ENCODE measurements around the gene ASCL1.

The ASCL1 gene

DNA sequence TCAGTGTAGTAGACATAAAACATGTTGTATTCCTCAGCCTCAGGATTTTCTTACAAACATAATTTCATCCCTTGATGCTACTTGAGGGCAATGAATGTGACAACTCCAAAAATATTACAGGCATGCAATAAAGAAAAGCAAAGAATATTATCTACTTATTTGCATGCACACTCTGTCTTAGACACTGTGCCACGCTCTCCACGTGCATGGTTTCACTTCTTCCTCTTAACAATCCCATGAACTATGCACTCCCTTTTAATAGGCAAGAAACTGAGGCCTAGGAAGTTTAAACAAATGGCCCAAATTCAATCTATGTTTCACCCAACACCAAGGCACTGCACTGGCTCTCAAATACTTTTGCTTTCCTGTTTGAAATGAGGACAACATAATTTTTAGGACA, 38.6 kb upstream of the ASCL1 start:
- H3K36me3 ChIP-seq (ENCODE audit: control insufficient read depth in 2 of 2, insufficient read depth in 2 of 2, low read length in 2 of 2) = no peaks in the 10 kb centered on the region
- H3K9ac ChIP-seq (ENCODE audit: low read depth in 1 of 2, low read length in 2 of 2) = no peak overlapping the region
- H3K4me1 ChIP-seq (ENCODE audit: control insufficient read depth in 2 of 2, insufficient read depth in 2 of 2, low read length in 2 of 2) = peaks cover 0 to 2% of the 10 kb centered on the region in 2 donors
- H3K9me3 ChIP-seq (ENCODE audit: control insufficient read depth in 2 of 2, low read length in 2 of 2) = no peaks in the 10 kb centered on the region
- H3K27ac ChIP-seq (ENCODE audit: low read depth in 2 of 2, low read length in 2 of 2) = no peak overlapping the region
- no peak overlapping the region for H3K4me3 ChIP-seq (ENCODE audit: low read length in 2 of 2)
- no peaks in the 10 kb centered on the region for H3K27me3 ChIP-seq (ENCODE audit: control insufficient read depth in 2 of 2, insufficient read depth in 2 of 2, low read length in 2 of 2)

DNA sequence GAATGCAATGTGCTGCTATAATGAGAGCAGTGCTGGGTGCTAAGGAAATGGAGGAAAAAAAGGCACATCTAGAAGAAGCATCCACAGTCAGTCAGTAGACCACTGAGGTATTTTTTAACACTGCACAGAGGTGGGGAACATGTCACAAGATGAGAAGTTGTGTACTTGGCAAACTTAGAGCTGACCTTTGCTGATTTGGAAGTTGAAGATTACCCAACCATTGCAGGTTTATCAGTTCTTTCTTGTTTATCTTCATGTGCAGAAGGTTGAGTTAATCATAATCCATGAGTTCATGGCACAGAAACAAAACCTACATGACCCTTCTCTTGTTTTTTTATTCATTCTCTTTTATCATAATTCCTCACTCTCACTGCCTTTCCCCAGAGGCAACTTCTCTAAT, 37.2 kb upstream of the ASCL1 start:
- Histone ChIP-seq H3K27ac (ENCODE audit: low read depth in 2 of 2, low read length in 2 of 2) (no peak overlapping the region), H3K36me3 (ENCODE audit: control insufficient read depth in 2 of 2, insufficient read depth in 2 of 2, low read length in 2 of 2) (no peaks in the 10 kb centered on the region), H3K4me1 (ENCODE audit: control insufficient read depth in 2 of 2, insufficient read depth in 2 of 2, low read length in 2 of 2) (peaks cover 0 to 2% of the 10 kb centered on the region in 2 donors), H3K27me3 (ENCODE audit: control insufficient read depth in 2 of 2, insufficient read depth in 2 of 2, low read length in 2 of 2) (no peaks in the 10 kb centered on the region), H3K4me3 (ENCODE audit: low read length in 2 of 2) (no peak overlapping the region), H3K9me3 (ENCODE audit: control insufficient read depth in 2 of 2, low read length in 2 of 2) (no peaks in the 10 kb centered on the region), H3K9ac (ENCODE audit: low read depth in 1 of 2, low read length in 2 of 2) (no peak overlapping the region)

DNA sequence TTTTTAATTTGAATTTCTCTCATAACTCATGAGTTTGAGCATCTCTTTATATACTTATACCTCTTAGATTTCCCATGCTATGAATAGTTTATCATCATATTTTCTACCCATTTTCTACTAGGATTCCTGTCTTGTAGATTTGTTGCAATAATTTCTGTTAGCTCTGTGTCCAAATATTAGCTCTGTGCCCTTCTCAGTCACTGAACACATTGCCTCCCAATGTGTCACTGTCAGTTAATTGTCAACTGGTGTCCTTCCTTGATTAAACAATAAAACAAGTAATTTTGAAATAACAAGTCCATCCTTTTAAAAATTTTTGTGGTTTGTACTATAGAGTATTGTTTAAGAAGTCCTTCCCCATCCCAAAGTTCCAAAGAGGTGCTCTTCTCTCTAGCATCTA, 36.2 kb upstream of the ASCL1 start:
- Histone ChIP-seq H3K27me3 (ENCODE audit: control insufficient read depth in 2 of 2, insufficient read depth in 2 of 2, low read length in 2 of 2) (no peaks in the 10 kb centered on the region), H3K9ac (ENCODE audit: low read depth in 1 of 2, low read length in 2 of 2) (no peak overlapping the region), H3K9me3 (ENCODE audit: control insufficient read depth in 2 of 2, low read length in 2 of 2) (no peaks in the 10 kb centered on the region), H3K36me3 (ENCODE audit: control insufficient read depth in 2 of 2, insufficient read depth in 2 of 2, low read length in 2 of 2) (no peaks in the 10 kb centered on the region), H3K27ac (ENCODE audit: low read depth in 2 of 2, low read length in 2 of 2) (no peak overlapping the region), H3K4me3 (ENCODE audit: low read length in 2 of 2) (no peak overlapping the region), H3K4me1 (ENCODE audit: control insufficient read depth in 2 of 2, insufficient read depth in 2 of 2, low read length in 2 of 2) (peaks cover 0 to 2% of the 10 kb centered on the region in 2 donors)

DNA sequence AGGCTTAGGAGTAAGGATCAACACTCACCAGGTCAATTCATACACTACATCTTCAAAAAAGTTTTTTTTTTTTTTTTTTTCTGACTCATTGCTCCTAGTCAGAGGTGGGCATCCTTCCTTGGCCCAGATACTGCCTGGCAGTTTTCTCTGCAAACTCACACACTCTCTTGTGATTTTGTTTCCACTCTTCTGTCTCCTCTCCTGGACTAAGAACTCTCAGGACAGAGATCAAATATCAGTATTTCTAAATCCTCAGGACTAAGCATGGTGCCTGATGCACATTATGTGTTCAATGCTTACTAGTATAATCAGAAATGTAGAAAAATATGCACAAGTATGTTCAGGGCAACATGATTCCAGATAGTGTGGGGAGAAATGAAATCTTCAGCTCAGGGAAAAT, 30.3 kb upstream of the ASCL1 start:
- no peak overlapping the region for H3K4me3 ChIP-seq (ENCODE audit: low read length in 2 of 2)
- no peak overlapping the region for H3K9ac ChIP-seq (ENCODE audit: low read depth in 1 of 2, low read length in 2 of 2)
- no peaks in the 10 kb centered on the region for H3K9me3 ChIP-seq (ENCODE audit: control insufficient read depth in 2 of 2, low read length in 2 of 2)
- no peaks in the 10 kb centered on the region for H3K4me1 ChIP-seq (ENCODE audit: control insufficient read depth in 2 of 2, insufficient read depth in 2 of 2, low read length in 2 of 2)
- no peaks in the 10 kb centered on the region for H3K27me3 ChIP-seq (ENCODE audit: control insufficient read depth in 2 of 2, insufficient read depth in 2 of 2, low read length in 2 of 2)
- no peaks in the 10 kb centered on the region for H3K36me3 ChIP-seq (ENCODE audit: control insufficient read depth in 2 of 2, insufficient read depth in 2 of 2, low read length in 2 of 2)
- H3K27ac ChIP-seq (ENCODE audit: low read depth in 2 of 2, low read length in 2 of 2) = no peak overlapping the region

DNA sequence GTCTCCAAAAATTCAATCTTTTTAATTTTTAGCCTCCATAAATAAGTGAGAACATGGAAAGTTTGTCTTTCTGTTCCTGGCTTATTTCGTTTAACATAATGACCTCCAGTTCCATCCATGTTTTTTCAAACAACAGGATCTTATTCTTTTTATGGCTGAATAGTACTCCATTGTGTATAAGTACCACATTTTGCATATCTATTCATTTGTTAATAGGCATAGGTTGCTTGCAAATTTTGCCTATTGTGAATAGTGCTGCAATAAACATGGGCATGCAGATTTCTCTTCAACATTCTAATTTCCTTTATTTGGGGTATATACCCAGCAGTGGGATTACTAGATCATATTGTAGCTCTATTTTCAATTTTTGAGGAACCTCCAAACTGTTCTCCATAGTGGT, 24.3 kb upstream of the ASCL1 start:
- no peaks in the 10 kb centered on the region for H3K4me1 ChIP-seq (ENCODE audit: control insufficient read depth in 2 of 2, insufficient read depth in 2 of 2, low read length in 2 of 2)
- no peak overlapping the region for H3K4me3 ChIP-seq (ENCODE audit: low read length in 2 of 2)
- no peaks in the 10 kb centered on the region for H3K36me3 ChIP-seq (ENCODE audit: control insufficient read depth in 2 of 2, insufficient read depth in 2 of 2, low read length in 2 of 2)
- H3K27me3 ChIP-seq (ENCODE audit: control insufficient read depth in 2 of 2, insufficient read depth in 2 of 2, low read length in 2 of 2) = no peaks in the 10 kb centered on the region
- H3K9me3 ChIP-seq (ENCODE audit: control insufficient read depth in 2 of 2, low read length in 2 of 2) = no peaks in the 10 kb centered on the region
- H3K27ac ChIP-seq (ENCODE audit: low read depth in 2 of 2, low read length in 2 of 2) = no peak overlapping the region
- no peak overlapping the region for H3K9ac ChIP-seq (ENCODE audit: low read depth in 1 of 2, low read length in 2 of 2)

DNA sequence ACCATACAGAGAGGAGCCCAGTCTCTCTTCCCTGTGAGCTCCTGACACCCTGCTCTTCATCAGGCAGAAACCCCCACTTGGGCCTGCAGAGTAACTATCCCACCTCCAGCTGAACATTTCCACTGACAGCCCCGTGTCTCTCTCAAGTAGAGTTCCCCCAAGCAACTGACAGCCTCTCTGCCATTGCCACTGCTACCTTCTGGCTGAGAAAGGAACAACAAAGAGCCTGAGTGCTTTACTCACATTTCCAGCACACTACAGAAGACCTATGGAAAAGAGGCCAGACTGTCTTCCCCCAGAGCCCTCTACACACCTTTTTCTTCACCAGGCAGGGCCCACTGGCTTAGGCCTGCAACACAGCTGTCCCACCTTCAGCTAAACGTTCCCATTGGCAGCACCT, 18.4 kb upstream of the ASCL1 start:
- H3K9ac ChIP-seq (ENCODE audit: low read depth in 1 of 2, low read length in 2 of 2) = no peak overlapping the region

DNA sequence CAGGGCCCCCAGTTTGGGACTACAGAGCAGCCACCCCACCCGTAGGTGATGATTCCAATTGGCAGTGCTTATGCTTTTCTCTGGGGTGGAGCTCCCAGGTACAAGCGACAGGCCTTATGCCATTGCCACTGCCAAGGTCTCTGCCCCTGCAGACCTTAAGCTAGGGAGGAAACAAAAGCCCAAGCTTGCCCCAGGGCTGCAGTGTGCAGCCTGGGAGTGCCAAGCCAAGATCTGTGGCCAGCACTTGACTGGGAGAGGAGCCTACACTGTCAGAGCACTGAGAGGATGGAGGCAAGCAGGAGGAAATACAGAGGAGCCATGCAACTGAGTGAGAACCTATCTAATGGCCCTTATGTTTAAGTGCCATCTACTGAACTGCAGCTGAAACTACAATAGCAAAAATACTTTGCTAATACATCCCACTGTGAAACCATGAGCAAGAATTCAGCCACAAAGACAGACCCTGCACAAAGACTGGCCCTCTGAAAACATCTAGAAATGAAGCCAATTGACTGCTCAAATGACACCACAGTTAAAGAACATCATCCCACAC, 17.7 kb upstream of the ASCL1 start:
- no peaks in the 10 kb centered on the region for H3K9me3 ChIP-seq (ENCODE audit: control insufficient read depth in 2 of 2, low read length in 2 of 2)
- no peak overlapping the region for H3K4me3 ChIP-seq (ENCODE audit: low read length in 2 of 2)
- H3K9ac ChIP-seq (ENCODE audit: low read depth in 1 of 2, low read length in 2 of 2) = no peak overlapping the region
- H3K27me3 ChIP-seq (ENCODE audit: control insufficient read depth in 2 of 2, insufficient read depth in 2 of 2, low read length in 2 of 2) = no peaks in the 10 kb centered on the region
- H3K27ac ChIP-seq (ENCODE audit: low read depth in 2 of 2, low read length in 2 of 2) = no peak overlapping the region
- H3K4me1 ChIP-seq (ENCODE audit: control insufficient read depth in 2 of 2, insufficient read depth in 2 of 2, low read length in 2 of 2) = no peaks in the 10 kb centered on the region
- H3K36me3 ChIP-seq (ENCODE audit: control insufficient read depth in 2 of 2, insufficient read depth in 2 of 2, low read length in 2 of 2) = no peaks in the 10 kb centered on the region

More for the DNA sequence above, 18.4 kb upstream of the ASCL1 start:
- Histone ChIP-seq H3K4me3 (ENCODE audit: low read length in 2 of 2) (no peak overlapping the region), H3K27me3 (ENCODE audit: control insufficient read depth in 2 of 2, insufficient read depth in 2 of 2, low read length in 2 of 2) (no peaks in the 10 kb centered on the region), H3K27ac (ENCODE audit: low read depth in 2 of 2, low read length in 2 of 2) (no peak overlapping the region), H3K9me3 (ENCODE audit: control insufficient read depth in 2 of 2, low read length in 2 of 2) (no peaks in the 10 kb centered on the region), H3K36me3 (ENCODE audit: control insufficient read depth in 2 of 2, insufficient read depth in 2 of 2, low read length in 2 of 2) (no peaks in the 10 kb centered on the region), H3K4me1 (ENCODE audit: control insufficient read depth in 2 of 2, insufficient read depth in 2 of 2, low read length in 2 of 2) (no peaks in the 10 kb centered on the region)

DNA sequence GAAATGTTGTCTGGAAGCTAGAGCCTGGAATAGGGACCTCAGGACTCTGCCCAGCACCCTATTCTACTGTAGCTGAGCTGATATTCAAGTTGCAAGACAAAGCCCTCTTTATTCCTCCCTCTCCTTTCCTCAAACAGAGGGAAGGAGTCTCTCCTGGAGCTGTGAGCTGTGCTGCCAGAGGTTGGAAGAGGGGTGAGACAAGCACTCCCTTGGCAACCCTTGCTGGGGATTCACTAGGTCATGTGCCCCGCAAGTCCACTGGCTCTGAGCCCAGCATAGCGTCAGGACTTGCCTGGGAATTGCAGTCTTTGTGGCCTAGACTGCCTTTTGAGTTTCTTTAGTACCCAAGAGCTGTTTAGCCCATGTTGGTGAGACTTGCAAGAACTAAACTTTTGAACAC, 11.4 kb upstream of the ASCL1 start:
- Histone ChIP-seq H3K4me3 (ENCODE audit: low read length in 2 of 2) (no peak overlapping the region), H3K9ac (ENCODE audit: low read depth in 1 of 2, low read length in 2 of 2) (no peak overlapping the region), H3K36me3 (ENCODE audit: control insufficient read depth in 2 of 2, insufficient read depth in 2 of 2, low read length in 2 of 2) (no peaks in the 10 kb centered on the region), H3K27ac (ENCODE audit: low read depth in 2 of 2, low read length in 2 of 2) (no peak overlapping the region), H3K9me3 (ENCODE audit: control insufficient read depth in 2 of 2, low read length in 2 of 2) (no peaks in the 10 kb centered on the region), H3K4me1 (ENCODE audit: control insufficient read depth in 2 of 2, insufficient read depth in 2 of 2, low read length in 2 of 2) (no peaks in the 10 kb centered on the region), H3K27me3 (ENCODE audit: control insufficient read depth in 2 of 2, insufficient read depth in 2 of 2, low read length in 2 of 2) (peaks cover 18 to 19% of the 10 kb centered on the region in 2 donors)

DNA sequence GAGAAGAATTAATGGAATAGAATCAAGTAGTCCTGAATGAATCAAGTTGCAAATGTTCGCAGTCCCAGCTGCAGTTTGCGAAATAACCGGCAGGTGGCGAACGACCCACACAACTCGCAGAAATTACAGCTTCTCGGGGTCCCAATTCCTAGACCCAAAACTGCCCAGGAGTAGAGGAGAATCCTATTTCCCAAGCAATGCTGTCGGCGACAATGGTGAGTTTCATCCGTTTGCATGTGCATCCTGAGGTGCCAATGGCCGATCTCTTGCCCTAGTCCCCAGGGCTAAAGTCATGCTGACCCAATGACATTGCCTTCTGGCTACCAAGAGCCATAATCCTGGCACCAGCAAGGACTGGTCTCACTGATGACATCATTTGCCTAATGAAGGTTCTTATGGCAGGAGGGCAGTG, 8.5 kb upstream of the ASCL1 start:
- Histone ChIP-seq H3K4me1 (ENCODE audit: control insufficient read depth in 2 of 2, insufficient read depth in 2 of 2, low read length in 2 of 2) (no peaks in the 10 kb centered on the region), H3K27ac (ENCODE audit: low read depth in 2 of 2, low read length in 2 of 2) (no peak overlapping the region), H3K9me3 (ENCODE audit: control insufficient read depth in 2 of 2, low read length in 2 of 2) (no peaks in the 10 kb centered on the region), H3K4me3 (ENCODE audit: low read length in 2 of 2) (no peak overlapping the region), H3K36me3 (ENCODE audit: control insufficient read depth in 2 of 2, insufficient read depth in 2 of 2, low read length in 2 of 2) (no peaks in the 10 kb centered on the region), H3K27me3 (ENCODE audit: control insufficient read depth in 2 of 2, insufficient read depth in 2 of 2, low read length in 2 of 2) (peaks cover 26 to 31% of the 10 kb centered on the region in 2 donors), H3K9ac (ENCODE audit: low read depth in 1 of 2, low read length in 2 of 2) (no peak overlapping the region)

DNA sequence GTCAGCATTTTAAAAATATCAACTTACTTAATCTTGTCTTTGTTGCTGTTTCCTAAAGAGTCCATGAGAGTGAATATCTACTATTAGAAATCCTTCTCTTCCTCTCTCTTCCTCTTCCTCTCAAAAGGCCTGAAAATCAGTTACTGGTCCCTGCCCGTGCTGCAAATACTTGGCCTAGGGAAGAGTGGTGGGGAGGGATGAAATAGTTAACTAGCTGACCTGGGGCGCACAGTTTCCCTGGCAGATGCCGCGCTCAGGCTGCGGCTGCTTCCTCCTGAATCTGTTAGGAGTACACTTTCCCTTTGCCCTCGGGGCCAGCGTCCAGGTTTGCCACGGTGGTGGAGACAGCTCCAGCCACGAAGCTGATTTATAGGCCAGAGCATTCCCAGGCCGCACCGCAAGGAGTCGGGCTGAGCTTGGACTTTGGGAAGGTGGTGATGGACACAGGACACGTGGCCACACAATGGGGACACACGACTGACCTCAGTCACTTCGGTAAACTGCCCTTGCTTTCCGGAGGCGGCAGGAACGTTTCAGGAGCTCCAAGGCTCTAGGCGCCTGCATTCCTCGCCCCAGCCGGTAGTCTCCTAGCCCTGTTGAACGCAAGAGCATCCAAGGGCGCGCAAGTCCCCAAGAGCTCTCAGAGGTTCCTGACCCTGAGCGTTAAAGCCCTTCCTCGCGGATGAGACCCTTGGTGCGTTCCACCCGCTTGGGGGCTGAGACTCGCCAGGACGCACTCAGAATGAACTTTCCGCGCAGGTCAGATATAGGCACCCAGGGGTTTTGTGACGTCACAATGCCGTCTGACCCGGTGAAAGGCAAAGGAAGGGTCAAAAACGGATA, 7.1 kb upstream of the ASCL1 start:
- no peak overlapping the region for H3K4me3 ChIP-seq (ENCODE audit: low read length in 2 of 2)
- H3K27ac ChIP-seq (ENCODE audit: low read depth in 2 of 2, low read length in 2 of 2) = no peak overlapping the region
- no peaks in the 10 kb centered on the region for H3K9me3 ChIP-seq (ENCODE audit: control insufficient read depth in 2 of 2, low read length in 2 of 2)
- no peaks in the 10 kb centered on the region for H3K36me3 ChIP-seq (ENCODE audit: control insufficient read depth in 2 of 2, insufficient read depth in 2 of 2, low read length in 2 of 2)
- H3K9ac ChIP-seq (ENCODE audit: low read depth in 1 of 2, low read length in 2 of 2) = no peak overlapping the region
- no peaks in the 10 kb centered on the region for H3K4me1 ChIP-seq (ENCODE audit: control insufficient read depth in 2 of 2, insufficient read depth in 2 of 2, low read length in 2 of 2)
- H3K27me3 ChIP-seq (ENCODE audit: control insufficient read depth in 2 of 2, insufficient read depth in 2 of 2, low read length in 2 of 2) = peaks cover 39 to 42% of the 10 kb centered on the region in 2 donors

Data from mucosa of rectum (tissue), 2 donors.